CD4-positive, alpha-beta T cell (primary cell): ENCODE results near the gene HIGD1B. TPM values are rescaled to one million over a fixed set of nuclear protein-coding genes. Genes with fewer than 3 reads are reported as not detected.

Experiments
- ATAC-seq: fragments of 200-7000 bp; cut with Tn5 transposase; one replicate; pipeline ENCODE4 v1.10.0; 2022; ENCODE audit warnings: mild to moderate bottlenecking; ENCODE audit not compliant: poor library complexity
- CTCF ChIA-PET: fragments of 350-600 bp; sonication (Branson Sonifier 250); formaldehyde crosslinking; loops from one replicate; lab custom pipeline; 2021; ENCODE audit warnings: antibody characterized with exemption, inconsistent platforms; lab: Charles Lee
- POLR2A ChIA-PET: fragments of 350-600 bp; sonication (Branson Sonifier 250); formaldehyde crosslinking; loops from one replicate; lab custom pipeline; 2021; ENCODE audit warnings: antibody characterized with exemption, inconsistent platforms; lab: Charles Lee
- DNase-seq, 14 experiments: peaks; one replicate each; pipeline ENCODE4 v3.0.0-alpha.2; 2013 to 2020; ENCODE audit warnings: mixed read lengths in 2 of 14
- H3K27ac ChIP-seq, 2 donors: one replicate each; pipeline versions ENCODE4 v1.5.1 to v1.7.0; 2013; ENCODE audit warnings: low read length in 2 of 2, low read depth in 1 of 2, mild to moderate bottlenecking in 1 of 2
- H3K27me3 ChIP-seq, 2 experiments: 1 replicate in 1 of 2; 2 replicates in 1 of 2; pipeline versions ENCODE4 v1.6.1 to v1.7.0; 2013; ENCODE audit warnings: low read length in 2 of 2, control low read depth in 1 of 2, mild to moderate bottlenecking in 1 of 2, moderate library complexity in 1 of 2; ENCODE audit not compliant: insufficient read depth in 2 of 2, control insufficient read depth in 1 of 2
- H3K36me3 ChIP-seq: one replicate; pipeline ENCODE4 v1.6.1; 2013; ENCODE audit warnings: low read length, control low read depth; ENCODE audit not compliant: insufficient read depth
- H3K4me1 ChIP-seq: one replicate; pipeline ENCODE4 v1.6.1; 2013; ENCODE audit warnings: low read length, control low read depth; ENCODE audit not compliant: insufficient read depth
- H3K4me3 ChIP-seq: one replicate; pipeline ENCODE4 v1.5.1; 2013; ENCODE audit warnings: mild to moderate bottlenecking, low read length, moderate library complexity
- H3K9me3 ChIP-seq, 2 experiments: 1 replicate in 1 of 2; 2 replicates in 1 of 2; pipeline versions ENCODE4 v1.6.1 to v1.7.0; 2013; ENCODE audit warnings: low read length in 2 of 2, mild to moderate bottlenecking in 2 of 2, control low read depth in 1 of 2, moderate library complexity in 1 of 2; ENCODE audit not compliant: control insufficient read depth in 1 of 2, insufficient read depth in 1 of 2
- H3K27ac Mint-ChIP-seq: one replicate; pipeline ENCODE4 v1.8.0; 2020; ENCODE audit warnings: mixed read lengths
- H3K27me3 Mint-ChIP-seq: one replicate; pipeline ENCODE4 v1.8.0; 2021; ENCODE audit warnings: mixed read lengths
- H3K36me3 Mint-ChIP-seq: one replicate; pipeline ENCODE4 v1.8.0; 2021; ENCODE audit warnings: low read depth, mixed read lengths
- H3K4me1 Mint-ChIP-seq: one replicate; pipeline ENCODE4 v1.8.0; 2021; ENCODE audit warnings: low read depth, mixed read lengths
- H3K4me3 Mint-ChIP-seq: one replicate; pipeline ENCODE4 v1.8.0; 2020; ENCODE audit warnings: mild to moderate bottlenecking, mixed read lengths
- H3K9me3 Mint-ChIP-seq: one replicate; pipeline ENCODE4 v1.8.0; 2020; ENCODE audit warnings: mixed read lengths
- CTCF ChIP-seq: fragments of 200-600 bp; IDR thresholded peaks from one replicate; pipeline ENCODE4 v1.8.0; 2022; ENCODE audit warnings: antibody characterized with exemption, mild to moderate bottlenecking
- intact Hi-C, 2 experiments: fragments of 100-400 bp; cut with DNase I in 1 of 2; cut with micrococcal nuclease in 1 of 2; formaldehyde crosslinking; loops; one replicate each; pipeline versions ENCODE4 v1.15.1 to v1.9.0; 2023 to 2025; cut with DNase I, micrococcal nuclease
- total RNA-seq, 174 experiments: library from RNA in 2 of 174; stranded (reverse) in 2 of 174; gene quantifications; one replicate each; pipeline ENCODE4 v1.2.3 and lab custom pipeline; 2021 to 2026

HIGD1B gene
- total RNA-seq, 2 experiments from 2014 or later: not detected

DNA sequence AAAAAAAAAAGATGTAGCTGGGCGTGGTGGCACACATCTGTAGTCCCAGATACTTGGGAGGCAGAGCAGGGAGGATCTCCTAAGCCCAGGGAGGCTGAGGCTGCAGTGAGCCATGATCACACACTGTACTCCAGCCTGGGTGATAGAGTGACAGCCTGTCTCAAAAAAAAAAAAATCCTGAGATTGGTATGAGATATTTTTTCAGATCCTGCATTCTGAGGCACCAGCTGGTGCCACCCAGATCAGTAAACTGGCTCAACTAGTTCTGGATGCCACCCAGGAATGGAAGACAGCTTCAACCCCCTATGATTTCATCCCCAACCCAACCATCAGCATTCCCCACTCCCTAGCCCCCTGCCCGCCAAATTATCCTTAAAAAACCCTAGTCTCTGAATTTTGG, 10.5 kb upstream of the HIGD1B start:
- Histone ChIP-seq H3K9me3 (no peaks in the 10 kb centered on the region), H3K27ac (no peak overlapping the region), H3K4me3 (no peak overlapping the region), H3K36me3 (no peaks in the 10 kb centered on the region), H3K27me3 (peaks cover 5 to 10% of the 10 kb centered on the region in 2 experiments), H3K4me1 (no peaks in the 10 kb centered on the region)
- Mint-ChIP-seq H3K27ac (no peak overlapping the region), H3K9me3 (no peaks in the 10 kb centered on the region), H3K36me3 (no peaks in the 10 kb centered on the region), H3K27me3 (peaks cover 16% of the 10 kb centered on the region), H3K4me3 (no peak overlapping the region), H3K4me1 (no peaks in the 10 kb centered on the region)
- DNase-seq: no peak
- ATAC-seq: no peak
- intact Hi-C loops: no loop called here
- ChIA-PET POLR2A (no interaction called here), CTCF (no interaction called here)
- TF ChIP-seq CTCF: no peak

- no peak overlapping the region for H3K27ac ChIP-seq
- H3K27me3 ChIP-seq: no peaks in the 10 kb centered on the region
- no peak for ATAC-seq
- no peaks in the 10 kb centered on the region for H3K4me1 ChIP-seq
- no peaks in the 10 kb centered on the region for H3K27me3 Mint-ChIP-seq
- no peak for DNase-seq
- H3K9me3 Mint-ChIP-seq: no peaks in the 10 kb centered on the region
- H3K4me1 Mint-ChIP-seq: no peaks in the 10 kb centered on the region
- H3K4me3 Mint-ChIP-seq: no peak overlapping the region
- no peak for TF ChIP-seq CTCF
- no peaks in the 10 kb centered on the region for H3K36me3 ChIP-seq
- H3K36me3 Mint-ChIP-seq: no peaks in the 10 kb centered on the region
- H3K4me3 ChIP-seq: no peak overlapping the region
- intact Hi-C loops: no loop called here
- POLR2A ChIA-PET: no interaction called here
- no peaks in the 10 kb centered on the region for H3K9me3 ChIP-seq
- CTCF ChIA-PET: no interaction called here
- H3K27ac Mint-ChIP-seq: no peak overlapping the region
Observed at GRCh38 chr17:44840274-44840673, 7.4 kb upstream of the HIGD1B start.

- intact Hi-C loops: no loop called here
- POLR2A ChIA-PET: no interaction called here
- Histone ChIP-seq H3K27me3 (no peaks in the 10 kb centered on the region), H3K9me3 (no peaks in the 10 kb centered on the region), H3K4me1 (no peaks in the 10 kb centered on the region), H3K36me3 (no peaks in the 10 kb centered on the region), H3K4me3 (no peak overlapping the region), H3K27ac (no peak overlapping the region)
- Mint-ChIP-seq H3K9me3 (no peaks in the 10 kb centered on the region), H3K36me3 (no peaks in the 10 kb centered on the region), H3K4me3 (no peak overlapping the region), H3K27ac (no peak overlapping the region), H3K4me1 (no peaks in the 10 kb centered on the region), H3K27me3 (no peaks in the 10 kb centered on the region)
- ATAC-seq (no peak), DNase-seq (no peak)
- TF ChIP-seq CTCF: no peak
- CTCF ChIA-PET: no interaction called here
Observed at GRCh38 chr17:44840936-44841335, 6.7 kb upstream of the HIGD1B start.
